Breast epithelium (tissue), 3 donors: ENCODE measurements around the gene NCK2.

Experiments used
- POLR2A ChIP-seq: fragments of 450-650 bp; IDR thresholded peaks from one replicate; pipeline ENCODE4 v1.6.1; 2016; ENCODE audit warnings: antibody characterized with exemption, mild to moderate bottlenecking, moderate library complexity
- POLR2AphosphoS5 ChIP-seq, 3 donors: sonication (generic); formaldehyde crosslinking; IDR thresholded peaks; one replicate each; pipeline ENCODE4 v1.6.1; 2017; ENCODE audit warnings: antibody characterized with exemption in 3 of 3
- TF ChIP-seq, protein P1 (sequence below), 3 donors: fragments of 450-650 bp; IDR thresholded peaks; one replicate each; pipeline ENCODE4 v1.5.1; 2016 to 2017; ENCODE audit warnings: antibody characterized with exemption in 3 of 3, mild to moderate bottlenecking in 3 of 3, moderate library complexity in 3 of 3

DNA sequence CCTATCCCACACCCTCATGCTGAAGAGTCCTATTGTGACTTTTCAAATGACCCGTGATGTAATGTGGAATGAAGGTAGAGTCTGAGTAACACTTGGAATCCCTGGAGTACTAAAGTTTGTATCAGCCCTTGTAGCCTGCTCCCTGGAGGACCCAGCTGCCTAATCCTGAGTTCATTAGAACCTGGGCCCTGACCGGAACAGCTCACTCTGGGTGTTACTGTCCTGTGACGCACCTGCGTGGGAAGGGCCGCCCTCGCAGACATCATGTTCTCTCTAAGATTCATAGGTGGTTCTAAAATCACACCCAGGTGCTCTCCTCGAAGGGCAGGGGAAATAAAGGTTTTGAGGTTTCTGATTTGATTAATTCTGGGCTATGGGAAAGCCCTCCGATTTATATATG is 62.3 kb downstream of the NCK2 start:
- TF ChIP-seq, protein P1, sequence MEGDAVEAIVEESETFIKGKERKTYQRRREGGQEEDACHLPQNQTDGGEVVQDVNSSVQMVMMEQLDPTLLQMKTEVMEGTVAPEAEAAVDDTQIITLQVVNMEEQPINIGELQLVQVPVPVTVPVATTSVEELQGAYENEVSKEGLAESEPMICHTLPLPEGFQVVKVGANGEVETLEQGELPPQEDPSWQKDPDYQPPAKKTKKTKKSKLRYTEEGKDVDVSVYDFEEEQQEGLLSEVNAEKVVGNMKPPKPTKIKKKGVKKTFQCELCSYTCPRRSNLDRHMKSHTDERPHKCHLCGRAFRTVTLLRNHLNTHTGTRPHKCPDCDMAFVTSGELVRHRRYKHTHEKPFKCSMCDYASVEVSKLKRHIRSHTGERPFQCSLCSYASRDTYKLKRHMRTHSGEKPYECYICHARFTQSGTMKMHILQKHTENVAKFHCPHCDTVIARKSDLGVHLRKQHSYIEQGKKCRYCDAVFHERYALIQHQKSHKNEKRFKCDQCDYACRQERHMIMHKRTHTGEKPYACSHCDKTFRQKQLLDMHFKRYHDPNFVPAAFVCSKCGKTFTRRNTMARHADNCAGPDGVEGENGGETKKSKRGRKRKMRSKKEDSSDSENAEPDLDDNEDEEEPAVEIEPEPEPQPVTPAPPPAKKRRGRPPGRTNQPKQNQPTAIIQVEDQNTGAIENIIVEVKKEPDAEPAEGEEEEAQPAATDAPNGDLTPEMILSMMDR (IDR thresholded peaks at IDR 0.05): no peak
- TF ChIP-seq POLR2A (no peak), POLR2AphosphoS5 (IDR thresholded peaks at IDR 0.05) (no peak)
